HG03175 (cell line): Measurements from ENCODE around the gene NREP.

Experiments
- ATAC-seq: cut with Tn5 transposase; IDR thresholded peaks from one replicate; pipeline ENCODE4 v1.9.1; 2021; ENCODE audit warnings: mild to moderate bottlenecking, moderate library complexity; ENCODE audit not compliant: unreplicated experiment

NREP gene

DNA sequence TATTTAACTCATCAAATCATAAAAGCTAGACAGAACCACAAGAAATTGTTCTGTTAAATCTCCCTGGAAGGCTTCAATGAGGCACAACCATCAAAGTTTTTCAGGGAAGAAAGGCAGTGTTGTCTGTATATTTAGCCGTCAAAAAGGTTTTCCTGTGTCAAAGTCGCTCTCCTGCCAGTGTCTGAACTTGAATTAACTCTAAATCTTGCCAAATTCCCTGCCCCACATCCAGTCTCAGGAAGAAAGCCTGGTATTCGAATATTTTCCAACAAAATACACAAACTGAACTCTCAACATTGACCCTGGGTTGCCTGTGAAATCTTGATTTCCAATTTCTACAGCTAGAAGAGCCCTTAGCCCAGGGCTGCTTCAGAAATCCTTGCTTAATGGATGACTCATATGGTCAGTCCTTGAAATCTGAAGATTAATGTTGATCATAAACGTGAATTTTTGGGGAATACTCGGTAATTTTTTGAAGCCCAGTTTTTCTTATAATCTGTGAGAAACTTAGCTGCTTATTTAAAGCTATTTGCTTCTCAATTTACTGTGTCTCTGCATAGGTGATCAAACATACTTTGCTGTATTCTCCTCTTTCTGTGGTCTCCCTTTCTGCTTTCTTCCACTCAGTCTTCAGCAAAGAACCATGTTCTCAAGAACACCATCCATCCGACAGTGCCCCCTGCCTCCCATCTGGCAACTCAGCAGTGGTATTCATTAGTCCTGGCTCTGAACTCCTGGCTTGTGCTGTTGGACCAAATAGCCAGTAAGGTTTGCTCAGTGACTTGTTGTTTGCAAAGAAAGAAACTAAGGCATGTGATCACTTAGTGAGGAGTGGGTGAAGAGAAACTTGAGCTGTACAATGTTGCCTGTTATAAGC is 58.9 kb downstream of the NREP start:
- ATAC-seq: no peak

DNA sequence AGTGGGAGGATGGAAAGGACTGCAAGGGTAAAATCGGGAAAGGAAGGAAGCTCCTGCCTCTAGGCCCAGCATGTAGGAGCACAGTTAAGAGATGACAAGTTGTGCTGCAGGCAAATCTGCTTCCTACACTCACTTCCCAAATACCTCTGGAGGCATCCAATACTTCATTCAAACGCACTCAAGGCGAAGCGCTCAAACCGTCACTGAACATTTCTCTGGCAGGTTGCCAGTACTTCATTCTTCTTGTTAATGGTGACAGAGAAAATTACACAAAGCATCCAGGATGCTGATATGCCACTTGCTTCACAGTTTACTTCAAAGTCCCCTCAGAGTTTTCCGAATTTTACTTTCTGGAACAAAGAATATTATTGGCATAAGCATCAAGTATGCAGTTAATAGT is 59.8 kb downstream of the NREP start:
- no peak for ATAC-seq

DNA sequence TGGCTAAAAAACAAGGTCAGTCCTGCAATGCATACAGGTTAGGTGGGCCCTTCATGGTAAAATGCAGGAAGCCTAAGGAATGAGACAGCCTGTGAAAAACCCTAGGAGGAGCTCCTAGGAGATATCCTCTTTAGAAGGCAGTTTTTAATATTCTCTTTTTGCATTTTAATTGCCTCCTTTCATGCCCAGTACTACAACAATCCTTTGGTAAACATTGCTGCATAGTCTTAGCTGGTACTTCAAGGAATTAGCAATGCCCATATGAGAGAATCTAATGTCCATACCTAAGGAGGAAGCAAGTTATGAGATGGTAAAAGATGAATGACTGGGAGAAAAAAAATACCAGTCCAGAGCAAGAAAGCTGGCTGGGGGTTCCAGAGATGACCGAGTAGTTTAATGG is 61.0 kb downstream of the NREP start:
- ATAC-seq: no peak

DNA sequence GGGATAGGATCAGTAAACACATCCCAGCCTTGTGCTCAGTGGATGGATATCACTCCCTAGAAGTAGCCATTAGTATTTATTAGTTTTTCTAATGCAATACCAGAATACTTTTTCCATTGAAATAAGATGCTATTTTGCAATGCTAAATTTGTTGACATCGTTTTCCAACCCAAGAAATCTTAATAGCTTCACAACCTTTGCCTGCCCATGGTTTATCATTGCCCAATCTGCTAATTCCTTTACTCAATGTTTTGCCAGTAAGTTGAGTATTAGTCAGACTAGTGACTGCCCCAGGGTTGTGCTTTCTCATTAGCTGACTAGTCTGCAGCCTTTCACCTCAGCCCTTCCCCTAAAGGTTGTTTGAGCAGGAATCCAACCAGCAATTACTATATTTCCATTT is 62.9 kb downstream of the NREP start:
- ATAC-seq: no peak

DNA sequence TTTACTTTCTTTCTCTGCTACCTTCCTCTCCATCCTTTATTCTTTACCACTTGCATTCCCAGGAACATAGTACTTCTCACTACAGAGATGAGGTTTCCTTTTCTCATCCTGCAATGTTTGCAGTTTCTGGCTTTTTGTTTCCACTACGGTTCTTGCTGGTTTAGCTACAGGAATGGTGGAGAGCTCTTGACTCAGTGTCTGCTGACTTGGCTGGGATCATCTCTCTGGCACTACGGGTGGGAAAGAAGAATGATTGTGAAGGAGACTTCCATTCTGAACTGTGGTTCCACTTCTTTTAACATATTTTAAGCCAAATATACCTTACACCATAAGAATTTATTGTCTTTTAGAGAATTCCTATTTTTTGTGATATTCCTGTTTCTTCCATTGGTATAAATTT is 65.1 kb downstream of the NREP start:
- ATAC-seq: no peak

DNA sequence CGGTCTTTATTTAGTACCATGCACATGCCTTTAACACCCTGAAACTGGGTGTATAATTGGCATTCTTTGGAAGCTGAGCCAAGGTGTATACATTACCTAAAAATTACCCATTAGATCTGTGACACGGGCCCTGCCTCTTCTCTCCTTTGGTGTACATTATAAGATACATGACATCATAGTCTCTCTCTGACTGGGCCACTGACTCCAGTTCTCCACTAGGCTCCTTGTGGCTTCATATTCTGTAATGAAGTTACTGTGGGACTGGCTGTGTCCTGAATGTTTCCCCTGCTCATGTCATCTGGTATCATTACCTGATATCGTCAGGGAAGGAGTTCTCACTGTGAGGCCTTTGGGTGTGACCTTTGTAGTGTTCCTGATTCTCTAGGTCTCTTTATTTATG is 65.5 kb downstream of the NREP start:
- no peak for ATAC-seq

DNA sequence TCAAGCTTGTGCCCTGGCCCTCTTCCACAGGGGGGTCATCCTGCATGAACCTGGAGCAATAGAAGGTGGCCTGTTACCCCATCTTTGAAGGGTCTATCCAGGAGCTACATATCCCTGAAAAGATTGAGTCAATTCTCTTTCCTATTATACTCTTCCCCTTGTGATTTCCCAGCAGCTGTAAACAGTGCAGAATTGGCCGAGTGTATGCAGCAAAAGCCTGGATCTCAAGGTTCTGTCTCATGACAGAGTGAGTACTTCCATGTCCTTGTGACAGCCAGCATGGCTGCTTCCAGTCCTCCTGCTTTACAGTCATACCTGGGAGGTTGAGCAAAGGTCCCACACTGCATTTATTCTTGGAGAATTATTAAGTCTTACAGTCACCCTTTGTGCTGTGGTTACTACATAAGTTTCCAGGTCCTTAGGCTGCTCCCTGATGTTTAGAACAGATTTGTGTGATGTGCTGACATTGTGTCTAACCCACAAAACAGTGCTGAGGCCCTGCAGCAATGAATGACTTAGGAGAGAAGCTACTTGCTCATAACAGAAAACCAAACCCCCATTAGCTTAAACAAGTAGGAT is 67.5 kb downstream of the NREP start:
- no peak for ATAC-seq

DNA sequence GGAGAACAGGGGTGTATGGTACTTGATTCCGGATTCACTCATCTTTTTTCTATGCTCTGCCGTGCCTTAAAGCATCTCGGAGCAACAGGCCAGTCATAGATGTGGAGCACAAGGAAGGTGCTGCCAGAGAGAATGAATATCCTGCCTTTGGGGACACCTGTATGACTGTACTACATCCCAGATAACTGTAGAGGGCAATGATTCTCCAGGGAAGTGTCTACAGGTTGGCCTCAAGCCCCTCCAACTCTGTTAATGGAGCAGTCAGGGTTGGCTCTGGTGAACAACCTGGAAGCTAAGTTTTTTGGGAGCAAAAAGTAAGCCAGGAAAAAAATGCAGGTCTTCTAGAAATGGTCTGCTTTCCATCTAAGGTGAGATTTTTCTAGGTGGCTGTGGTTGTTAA is 71.0 kb downstream of the NREP start:
- ATAC-seq: no peak

DNA sequence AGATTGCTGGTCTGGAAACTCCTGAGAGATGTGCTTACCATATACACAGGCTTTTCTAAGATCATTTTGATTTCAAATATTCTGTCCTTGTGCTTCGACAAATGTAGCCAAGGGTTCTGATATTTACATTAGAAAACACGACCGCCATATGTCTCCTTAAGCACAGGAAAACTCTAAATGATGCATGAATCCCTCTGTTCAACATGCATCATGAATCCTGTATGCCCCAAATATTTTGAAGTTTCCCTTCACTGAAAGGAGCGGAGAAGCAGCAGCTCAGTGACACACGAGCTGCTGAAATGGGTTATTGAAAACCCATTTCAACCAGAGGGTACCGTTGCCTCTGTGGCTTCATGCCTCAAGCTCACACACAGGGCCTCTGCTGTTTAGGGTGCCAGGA is 74.4 kb downstream of the NREP start:
- ATAC-seq: no peak

DNA sequence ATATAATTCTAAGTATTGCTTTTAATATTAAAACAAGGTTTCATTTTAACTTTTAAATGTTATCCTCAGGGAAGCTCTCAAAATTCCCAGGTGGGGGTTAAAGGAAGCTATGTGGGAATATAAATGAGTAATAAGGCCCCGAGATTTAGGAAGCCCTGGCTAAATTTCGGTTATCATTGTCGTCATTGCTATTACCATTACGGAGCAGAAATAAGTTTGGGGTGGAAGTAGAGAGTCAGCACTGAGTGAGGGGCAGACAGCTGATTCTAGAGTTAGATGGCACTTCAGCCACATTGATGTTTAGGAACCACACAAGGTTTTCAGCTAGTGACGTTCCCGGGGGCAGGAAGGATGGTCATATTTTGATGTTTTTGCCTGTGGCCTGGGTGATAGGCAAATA is 74.9 kb downstream of the NREP start:
- no peak for ATAC-seq

DNA sequence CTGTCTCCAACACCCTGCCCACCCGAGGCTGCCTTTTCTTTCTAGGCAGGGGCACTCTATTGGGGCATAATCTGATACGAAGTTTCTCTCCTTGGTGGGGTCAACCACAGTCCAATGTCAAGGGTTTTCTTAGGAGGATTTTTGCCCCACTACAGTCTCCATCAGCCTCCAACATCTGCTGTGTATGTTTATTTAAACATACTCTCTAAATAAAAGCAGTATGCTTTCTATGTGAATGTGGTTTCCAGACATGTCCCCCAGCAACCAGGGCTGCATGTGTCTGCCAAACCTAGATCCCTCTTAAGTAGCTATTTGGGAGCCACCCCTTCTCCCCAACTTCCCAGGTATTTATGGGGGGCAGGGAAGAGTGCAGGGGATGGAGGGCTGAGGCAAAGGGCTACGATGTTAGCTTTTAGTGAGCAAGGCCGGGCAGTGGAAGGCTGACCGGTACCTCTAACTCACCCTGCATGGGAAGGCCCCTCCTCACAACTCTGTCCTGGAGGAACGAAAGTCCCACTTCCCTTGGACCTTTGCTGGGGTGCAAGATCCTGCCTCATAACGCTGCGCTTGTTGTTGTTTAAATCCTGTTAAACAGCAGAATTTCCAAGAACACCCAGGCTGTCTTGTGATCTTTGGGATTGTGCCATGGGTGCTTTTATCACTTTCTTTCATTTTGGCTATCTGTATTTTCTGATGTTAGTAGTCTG is 75.4 kb downstream of the NREP start:
- no peak for ATAC-seq

DNA sequence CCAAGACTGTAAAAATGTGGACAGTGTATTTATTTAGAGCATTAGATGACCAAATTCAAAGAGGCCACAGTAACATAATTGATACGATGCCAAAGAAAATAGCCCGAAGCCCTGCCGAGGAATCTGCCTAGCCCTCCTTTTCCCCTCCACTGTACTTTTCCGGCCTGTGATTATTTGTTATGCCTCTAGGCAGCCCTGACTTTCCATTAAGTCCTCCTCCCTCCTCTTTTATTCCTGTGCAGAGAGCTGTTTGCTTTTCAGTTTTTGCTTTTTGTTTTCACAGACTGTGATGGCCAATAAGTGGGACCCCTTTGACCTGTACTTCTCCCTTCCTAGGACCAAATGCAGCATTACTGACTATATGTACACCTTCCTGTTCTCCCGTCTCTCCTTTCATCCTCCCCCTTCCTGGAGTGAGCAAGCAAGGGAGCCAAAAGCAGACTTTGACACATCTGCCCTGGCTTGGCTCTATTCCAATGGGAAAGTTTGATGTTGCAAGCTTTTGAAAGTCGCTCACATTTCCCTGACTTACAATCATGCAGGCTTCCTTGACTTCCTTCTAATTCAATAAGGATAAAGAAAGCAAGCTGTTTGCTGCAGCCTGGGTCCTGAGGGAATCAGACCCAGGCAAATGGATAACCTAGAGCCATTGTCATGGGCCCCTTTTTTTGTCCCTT is 76.1 kb downstream of the NREP start:
- ATAC-seq: no peak

DNA sequence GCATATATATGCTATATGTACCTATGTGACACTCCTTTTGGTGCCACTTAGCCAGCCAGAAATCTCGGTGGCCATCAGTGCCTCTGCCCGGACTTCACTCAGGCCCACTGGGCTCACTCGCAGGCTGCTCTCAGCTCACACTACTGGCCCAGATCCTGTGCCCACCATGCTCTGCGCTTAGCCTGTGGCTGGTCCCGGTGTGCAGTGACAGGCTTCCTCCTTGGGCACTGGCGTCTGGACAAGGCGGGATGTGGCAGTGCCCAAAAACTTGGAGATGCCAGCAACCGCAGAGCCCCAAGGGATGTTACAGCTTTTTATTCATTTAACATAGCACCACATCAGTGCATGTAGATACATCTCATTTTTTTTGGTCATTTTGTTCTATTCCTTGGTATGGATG is 77.4 kb downstream of the NREP start:
- ATAC-seq: no peak
